ENCODE data around the gene HCN2. TPM values are rescaled to one million over a fixed set of nuclear protein-coding genes. Genes with fewer than 3 reads are reported as not detected.

The HCN2 gene
- total RNA-seq, 2 donors from 2014 or later = 0.26 TPM; not detected in 1

DNA sequence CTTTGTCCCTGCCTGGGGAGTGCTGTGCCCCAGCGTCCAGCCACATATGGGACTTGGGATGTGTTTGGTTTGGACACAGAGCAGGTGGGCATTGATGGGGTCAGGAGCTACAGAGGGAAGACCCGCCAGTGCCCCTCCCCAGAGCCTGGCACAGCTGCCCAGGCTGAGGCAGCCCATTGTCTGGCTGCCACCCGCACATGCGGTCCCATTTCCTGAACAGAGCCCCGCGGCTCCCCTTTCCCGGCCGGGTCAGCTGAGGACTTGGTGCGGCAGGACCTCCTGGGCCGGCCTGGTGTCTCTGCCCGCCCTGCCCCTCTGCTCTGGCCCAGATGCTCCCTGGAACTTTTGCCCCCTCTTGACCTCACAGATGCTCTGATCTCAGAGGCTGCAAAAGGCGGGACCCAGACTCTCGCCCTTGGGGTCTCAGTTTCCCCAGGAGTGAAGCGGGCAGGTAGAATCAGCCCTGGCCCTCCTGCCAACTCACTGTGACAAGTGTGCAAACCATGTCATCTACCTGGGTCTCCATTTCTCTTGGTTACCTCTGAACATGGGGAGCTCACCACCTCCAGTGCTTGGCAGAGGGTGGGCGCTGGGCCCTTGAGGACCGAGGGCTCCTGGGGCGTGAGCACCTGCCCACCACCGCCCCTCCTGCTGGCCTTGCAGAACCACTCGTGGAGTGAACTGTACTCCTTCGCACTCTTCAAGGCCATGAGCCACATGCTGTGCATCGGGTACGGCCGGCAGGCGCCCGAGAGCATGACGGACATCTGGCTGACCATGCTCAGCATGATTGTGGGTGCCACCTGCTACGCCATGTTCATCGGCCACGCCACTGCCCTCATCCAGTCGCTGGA is 17.8 kb downstream of the HCN2 start:
- Histone ChIP-seq H3K27me3 (no peaks in the 10 kb centered on the region), H3K4me1 (peaks cover 5% of the 10 kb centered on the region), H3K4me3 (no peak overlapping the region), H3K9me3 (no peaks in the 10 kb centered on the region), H3K27ac (no peak overlapping the region), H3K36me3 (replicated peaks in 1 of 2; ENCODE audit: insufficient read depth in 1 of 2, low read depth in 2 of 2) (no peaks in the 10 kb centered on the region)
- WGBS, 2 donors = 50 to 81% methylated on average over 1 to 28 of the region's 30 CpGs
- TF ChIP-seq, protein P1, sequence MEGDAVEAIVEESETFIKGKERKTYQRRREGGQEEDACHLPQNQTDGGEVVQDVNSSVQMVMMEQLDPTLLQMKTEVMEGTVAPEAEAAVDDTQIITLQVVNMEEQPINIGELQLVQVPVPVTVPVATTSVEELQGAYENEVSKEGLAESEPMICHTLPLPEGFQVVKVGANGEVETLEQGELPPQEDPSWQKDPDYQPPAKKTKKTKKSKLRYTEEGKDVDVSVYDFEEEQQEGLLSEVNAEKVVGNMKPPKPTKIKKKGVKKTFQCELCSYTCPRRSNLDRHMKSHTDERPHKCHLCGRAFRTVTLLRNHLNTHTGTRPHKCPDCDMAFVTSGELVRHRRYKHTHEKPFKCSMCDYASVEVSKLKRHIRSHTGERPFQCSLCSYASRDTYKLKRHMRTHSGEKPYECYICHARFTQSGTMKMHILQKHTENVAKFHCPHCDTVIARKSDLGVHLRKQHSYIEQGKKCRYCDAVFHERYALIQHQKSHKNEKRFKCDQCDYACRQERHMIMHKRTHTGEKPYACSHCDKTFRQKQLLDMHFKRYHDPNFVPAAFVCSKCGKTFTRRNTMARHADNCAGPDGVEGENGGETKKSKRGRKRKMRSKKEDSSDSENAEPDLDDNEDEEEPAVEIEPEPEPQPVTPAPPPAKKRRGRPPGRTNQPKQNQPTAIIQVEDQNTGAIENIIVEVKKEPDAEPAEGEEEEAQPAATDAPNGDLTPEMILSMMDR (IDR thresholded peaks at IDR 0.05) = no peak
- no peak for TF ChIP-seq POLR2A (IDR thresholded peaks at IDR 0.05)
- DNase-seq (no peak), ATAC-seq (no peak)
- intact Hi-C loops (cut with DNase I) = no loop called here

DNA sequence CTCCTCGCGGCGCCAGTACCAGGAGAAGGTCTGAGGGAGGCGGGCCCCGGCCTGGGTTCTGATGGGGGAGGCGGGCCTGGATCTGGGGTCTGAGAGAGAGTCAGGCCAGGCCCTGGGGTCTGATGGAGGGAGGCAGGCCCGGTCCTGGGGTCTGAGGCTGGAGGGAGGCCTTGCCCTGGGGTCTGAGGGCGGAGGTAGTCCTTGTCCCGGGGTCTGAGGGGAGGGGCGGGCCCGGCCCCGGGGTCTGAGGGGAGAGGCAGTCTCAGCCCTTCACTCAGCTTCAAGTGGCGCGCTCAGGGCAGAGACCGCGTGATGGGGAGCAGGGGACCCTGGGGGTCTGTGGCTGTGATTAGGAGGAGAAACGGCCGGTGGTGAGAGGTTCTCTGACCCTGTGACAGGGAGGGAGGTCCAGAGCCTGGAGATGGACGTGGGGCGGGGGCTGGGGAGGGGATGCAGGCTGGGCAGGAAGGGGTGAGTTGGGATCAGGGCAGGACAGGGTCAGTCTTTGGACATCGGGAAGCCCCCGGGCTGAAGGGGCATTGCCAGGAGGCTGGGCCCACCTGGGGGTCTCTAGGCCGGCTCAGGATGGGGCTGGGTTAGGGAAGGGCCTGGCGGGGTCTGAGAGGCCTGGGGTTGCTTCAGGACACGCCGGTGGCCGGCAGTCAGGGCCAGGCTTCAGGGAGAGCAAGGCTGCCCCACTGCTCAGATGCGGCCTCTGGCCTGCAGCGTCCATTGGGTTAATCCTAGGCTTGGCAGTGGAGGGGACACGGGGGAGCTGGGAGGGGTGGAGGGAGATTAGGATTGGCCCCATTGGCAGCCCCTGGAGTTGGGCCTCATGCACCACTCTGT is 18.7 kb downstream of the HCN2 start:
- ATAC-seq (no peak), DNase-seq (no peak)
- Histone ChIP-seq H3K27me3 (no peaks in the 10 kb centered on the region), H3K36me3 (replicated peaks in 1 of 2; ENCODE audit: insufficient read depth in 1 of 2, low read depth in 2 of 2) (no peaks in the 10 kb centered on the region), H3K4me1 (peaks cover 5% of the 10 kb centered on the region), H3K27ac (no peak overlapping the region), H3K4me3 (no peak overlapping the region), H3K9me3 (no peaks in the 10 kb centered on the region)
- 71 to 75% methylated on average over 21 to 30 of the region's 30 CpGs for WGBS, 2 donors
- no peak for TF ChIP-seq POLR2A (IDR thresholded peaks at IDR 0.05)
- TF ChIP-seq, protein P1 (IDR thresholded peaks at IDR 0.05) = no peak
- intact Hi-C loops (cut with DNase I) = no loop called here

DNA sequence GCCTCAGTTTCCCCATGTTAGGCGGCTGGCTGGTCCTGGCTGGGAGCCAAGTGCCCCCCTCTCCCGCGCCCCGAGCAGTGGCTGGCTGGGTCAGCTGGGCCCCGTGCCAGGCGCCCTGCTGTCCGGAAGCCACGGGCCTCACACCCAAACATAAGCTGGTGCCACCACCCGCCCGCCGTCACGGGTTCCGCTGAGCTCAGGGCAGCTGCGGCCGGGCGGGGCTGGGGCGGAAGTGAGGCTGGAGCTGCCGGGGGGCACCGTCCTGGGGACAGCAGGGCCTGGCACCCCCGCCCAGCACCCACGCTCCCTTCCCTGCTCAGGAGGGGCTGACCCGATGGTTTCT is 19.3 kb downstream of the HCN2 start:
- intact Hi-C loops (cut with DNase I) = no loop called here
- ATAC-seq (no peak), DNase-seq (peak in 1 of 4 donors; percentile 39)
- no peaks in the 10 kb centered on the region for H3K36me3 ChIP-seq (replicated peaks in 1 of 2; ENCODE audit: insufficient read depth in 1 of 2, low read depth in 2 of 2)
- no peaks in the 10 kb centered on the region for H3K27me3 ChIP-seq
- WGBS, 2 donors = 41 to 58% methylated on average over 9 to 22 of the region's 22 CpGs
- H3K4me3 ChIP-seq = no peak overlapping the region
- H3K27ac ChIP-seq = no peak overlapping the region
- no peaks in the 10 kb centered on the region for H3K9me3 ChIP-seq
- TF ChIP-seq, protein P1 (IDR thresholded peaks at IDR 0.05) = no peak
- H3K4me1 ChIP-seq = peaks cover 5% of the 10 kb centered on the region

DNA sequence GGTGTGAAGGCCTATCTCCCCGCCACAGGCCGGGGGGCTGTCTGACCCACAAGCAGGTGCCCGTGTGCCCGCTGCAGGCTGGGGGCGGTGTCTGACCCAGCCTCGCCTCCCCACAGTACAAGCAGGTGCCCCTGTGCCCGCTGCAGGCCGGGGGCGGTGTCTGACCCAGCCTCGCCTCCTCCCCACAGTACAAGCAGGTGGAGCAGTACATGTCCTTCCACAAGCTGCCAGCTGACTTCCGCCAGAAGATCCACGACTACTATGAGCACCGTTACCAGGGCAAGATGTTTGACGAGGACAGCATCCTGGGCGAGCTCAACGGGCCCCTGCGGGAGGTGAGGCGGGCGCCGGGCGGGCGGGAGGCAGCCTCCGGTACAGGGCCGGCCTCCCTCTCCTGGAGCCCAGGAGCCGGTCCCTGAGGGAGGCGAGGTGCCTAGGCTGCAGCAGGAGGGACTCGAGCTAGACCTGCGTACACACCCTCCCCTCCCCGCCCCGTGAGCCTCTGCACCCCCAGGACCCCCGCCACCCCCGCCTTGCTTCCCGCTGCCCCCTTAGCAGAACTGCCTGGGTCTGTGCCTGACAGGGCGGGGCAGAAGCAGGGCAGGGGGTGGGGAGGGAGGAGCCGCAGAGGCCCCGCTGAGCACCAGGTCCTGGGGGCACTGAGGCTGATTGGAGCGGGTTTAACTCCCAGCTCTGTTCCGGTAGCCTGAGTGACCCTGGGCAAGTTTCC is 20.6 kb downstream of the HCN2 start:
- no peaks in the 10 kb centered on the region for H3K36me3 ChIP-seq (replicated peaks in 1 of 2; ENCODE audit: insufficient read depth in 1 of 2, low read depth in 2 of 2)
- no peaks in the 10 kb centered on the region for H3K27me3 ChIP-seq
- TF ChIP-seq, protein P1 (IDR thresholded peaks at IDR 0.05) = no peak
- TF ChIP-seq POLR2A (IDR thresholded peaks at IDR 0.05) = no peak
- intact Hi-C loops (cut with DNase I) = no loop called here
- H3K27ac ChIP-seq = no peak overlapping the region
- no peak for ATAC-seq
- H3K4me3 ChIP-seq = no peak overlapping the region
- peaks cover 5% of the 10 kb centered on the region for H3K4me1 ChIP-seq
- no peak for DNase-seq
- no peaks in the 10 kb centered on the region for H3K9me3 ChIP-seq
- 58 to 60% methylated on average over 1 to 32 of the region's 38 CpGs for WGBS, 2 donors

Measured in body of pancreas (tissue), 4 donors.